ENCODE results near the gene PSAPL1. TPM values are rescaled to one million over a fixed set of nuclear protein-coding genes. Genes with fewer than 3 reads are reported as not detected.

PSAPL1 gene
- total RNA-seq, 1 donor from 2014 or later, result not detected

- peak; percentile 19 for DNase-seq (ENCODE audit: low read depth)
Measured at GRCh38 chr4:7397206-7398103, 37.3 kb downstream of the PSAPL1 start.

- DNase-seq (ENCODE audit: low read depth), result no peak
Measured at GRCh38 chr4:7396186-7396910, 38.4 kb downstream of the PSAPL1 start.

- DNase-seq (ENCODE audit: low read depth), result peak; percentile 68
Measured at GRCh38 chr4:7395645-7396044, 39.1 kb downstream of the PSAPL1 start.

GRCh38 chr4:7394681-7395451 is 39.9 kb downstream of the PSAPL1 start:
- DNase-seq (ENCODE audit: low read depth), result no peak

GRCh38 chr4:7393601-7394575 is 40.8 kb downstream of the PSAPL1 start:
- no peak for DNase-seq (ENCODE audit: low read depth)

- peak; percentile 72 for DNase-seq (ENCODE audit: low read depth)
Measured at GRCh38 chr4:7392438-7393421, 42.0 kb downstream of the PSAPL1 start.

- no peak for DNase-seq (ENCODE audit: low read depth)
Measured at GRCh38 chr4:7391637-7392437, 42.9 kb downstream of the PSAPL1 start.

GRCh38 chr4:7390906-7391636 is 43.7 kb downstream of the PSAPL1 start:
- no peak for DNase-seq (ENCODE audit: low read depth)

GRCh38 chr4:7390336-7390735 is 44.4 kb downstream of the PSAPL1 start:
- no peak for DNase-seq (ENCODE audit: low read depth)

- no peak for DNase-seq (ENCODE audit: low read depth)
Measured at GRCh38 chr4:7389719-7390118, 45.0 kb downstream of the PSAPL1 start.

- DNase-seq (ENCODE audit: low read depth), result no peak
Measured at GRCh38 chr4:7389101-7389701, 45.5 kb downstream of the PSAPL1 start.

GRCh38 chr4:7388627-7389026 is 46.1 kb downstream of the PSAPL1 start:
- no peak for DNase-seq (ENCODE audit: low read depth)

- DNase-seq (ENCODE audit: low read depth), result no peak
Measured at GRCh38 chr4:7387925-7388324, 46.8 kb downstream of the PSAPL1 start.

GRCh38 chr4:7384929-7385890 is 49.5 kb downstream of the PSAPL1 start:
- no peak for DNase-seq (ENCODE audit: low read depth)

- DNase-seq (ENCODE audit: low read depth), result no peak
Measured at GRCh38 chr4:7384003-7384928, 50.5 kb downstream of the PSAPL1 start.
